Esophagus squamous epithelium (tissue), 5 donors: ENCODE measurements around the gene PRODH2. TPM values are rescaled to one million over a fixed set of nuclear protein-coding genes. Genes with fewer than 3 reads are reported as not detected.
"Not testable (repeated sequence)": the region's sequence is repeated elsewhere in the genome, so short reads cannot be mapped to it uniquely, and the experiment has no call there.

Experiments used
- DNase-seq: peaks from one replicate; lab custom pipeline; 2025; lab: John Stamatoyannopoulos, UW
- H3K27ac ChIP-seq, 4 donors: fragments of 200-600 bp; sonication (generic); one replicate each; pipeline ENCODE4 v1.5.1; 2016 to 2019; ENCODE audit warnings: mild to moderate bottlenecking in 1 of 4
- H3K27me3 ChIP-seq, 4 donors: fragments of 200-600 bp; sonication (generic); 1 replicate in 3 of 4; 2 replicates in 1 of 4; pipeline versions ENCODE4 v1.5.1 to v1.6.0; 2017 to 2021; ENCODE audit warnings: antibody characterized with exemption in 1 of 4
- H3K36me3 ChIP-seq, 3 donors: fragments of 200-600 bp; sonication (generic); one replicate each; pipeline ENCODE4 v1.5.1; 2016 to 2019
- H3K4me1 ChIP-seq, 3 donors: fragments of 200-600 bp; sonication (generic); one replicate each; pipeline ENCODE4 v1.5.1; 2017 to 2019
- H3K4me3 ChIP-seq, 4 donors: fragments of 200-600 bp; sonication (generic); 1 replicate in 3 of 4; 2 replicates in 1 of 4; pipeline ENCODE4 v1.5.1; 2016 to 2019; ENCODE audit warnings: mild to moderate bottlenecking in 2 of 4, moderate library complexity in 1 of 4
- H3K9me3 ChIP-seq, 3 donors: fragments of 200-600 bp; sonication (generic); one replicate each; pipeline ENCODE4 v1.5.1; 2016 to 2019
- CTCF ChIP-seq, 6 experiments: fragments of 450-650 bp in 4 of 6; fragments of 200-600 bp in 2 of 6; sonication (generic) in 2 of 6; IDR thresholded peaks; one replicate each; pipeline ENCODE4 v1.5.1; 2016 to 2019; ENCODE audit warnings: antibody characterized with exemption in 6 of 6, mild to moderate bottlenecking in 4 of 6, moderate library complexity in 4 of 6
- POLR2A ChIP-seq, 4 donors: fragments of 450-650 bp; IDR thresholded peaks; one replicate each; pipeline ENCODE4 v1.6.1; 2017; ENCODE audit warnings: antibody characterized with exemption in 4 of 4, mild to moderate bottlenecking in 4 of 4, moderate library complexity in 3 of 4
- WGBS, 2 donors: methylation state at CpG; one replicate each; pipeline ENCODE4 v1.1.5; 2018; 5-methylcytosine and 5-hydroxymethylcytosine counted together
- intact Hi-C: fragments of 100-400 bp; cut with DNase I; formaldehyde crosslinking; loops from one replicate; pipeline ENCODE4 v1.15.0; 2022
- total RNA-seq, 4 donors: library from RNA; depleted of rRNA; stranded (reverse); fragments of >200 nt; gene quantifications; one replicate each; pipeline ENCODE4 v1.1.0, GENCODE V29; 2016
- donor health status: DM: yes; HTN: yes; CAD: no.

Gene PRODH2
- total RNA-seq, 4 donors from 2014 or later = not detected

GRCh38 chr19:35775046-35775297, 37.7 kb downstream of the PRODH2 start:
- Histone ChIP-seq H3K27ac (no peak overlapping the region), H3K4me3 (peak overlapping the region; percentile 68 to 92 (median 84)), H3K9me3 (no peaks in the 10 kb centered on the region), H3K4me1 (peaks cover 10 to 31% (median 13%) of the 10 kb centered on the region in 3 donors), H3K36me3 (peaks cover 0 to 18% (median 0%) of the 10 kb centered on the region in 3 donors), H3K27me3 (no peaks in the 10 kb centered on the region)
- DNase-seq = no peak
- TF ChIP-seq POLR2A (IDR thresholded peaks at IDR 0.05) (no peak), CTCF (IDR thresholded peaks at IDR 0.05) (no peak)
- intact Hi-C loops = no loop called here
- WGBS, 2 donors = 23 to 26% methylated on average over 9 of the region's 9 CpGs

GRCh38 chr19:35774274-35775045, 38.2 kb downstream of the PRODH2 start:
- WGBS, 2 donors = 36 to 52% methylated on average over 16 of the region's 16 CpGs
- TF ChIP-seq CTCF (IDR thresholded peaks at IDR 0.05) (no peak), POLR2A (IDR thresholded peaks at IDR 0.05) (no peak)
- Histone ChIP-seq H3K4me3 (peak overlapping the region; percentile 68 to 92 (median 84)), H3K27ac (no peak overlapping the region), H3K4me1 (peaks cover 10 to 31% (median 13%) of the 10 kb centered on the region in 3 donors), H3K36me3 (peaks cover 0 to 16% (median 0%) of the 10 kb centered on the region in 3 donors), H3K9me3 (no peaks in the 10 kb centered on the region), H3K27me3 (no peaks in the 10 kb centered on the region)
- intact Hi-C loops = no loop called here
- DNase-seq = no peak

GRCh38 chr19:35773020-35773806, 39.4 kb downstream of the PRODH2 start:
- no peak for TF ChIP-seq CTCF (IDR thresholded peaks at IDR 0.05)
- no peak for TF ChIP-seq POLR2A (IDR thresholded peaks at IDR 0.05)
- Histone ChIP-seq H3K4me3 (no peak overlapping the region), H3K9me3 (no peaks in the 10 kb centered on the region), H3K4me1 (peaks cover 10 to 31% (median 13%) of the 10 kb centered on the region in 3 donors), H3K27me3 (no peaks in the 10 kb centered on the region), H3K36me3 (peaks cover 0 to 20% (median 0%) of the 10 kb centered on the region in 3 donors), H3K27ac (no peak overlapping the region)
- WGBS, 2 donors = 50 to 55% methylated on average over 9 of the region's 9 CpGs
- no peak for DNase-seq
- intact Hi-C loops = no loop called here

- H3K4me1 ChIP-seq = peaks cover 10 to 31% (median 13%) of the 10 kb centered on the region in 3 donors
- DNase-seq, intact Hi-C loops, H3K9me3 ChIP-seq, H3K27me3 ChIP-seq, H3K4me3 ChIP-seq, H3K27ac ChIP-seq: not testable (repeated sequence)
- H3K36me3 ChIP-seq = peaks cover 0 to 21% (median 0%) of the 10 kb centered on the region in 3 donors
- 73 to 91% methylated on average over 3 to 4 of the region's 5 CpGs for WGBS, 2 donors
Observed at GRCh38 chr19:35772362-35772761, 40.3 kb downstream of the PRODH2 start.

GRCh38 chr19:35768082-35768421, 44.6 kb downstream of the PRODH2 start:
- TF ChIP-seq CTCF (IDR thresholded peaks at IDR 0.05) (no peak), POLR2A (IDR thresholded peaks at IDR 0.05) (no peak)
- WGBS, 2 donors = 74 to 89% methylated on average over 3 to 6 of the region's 15 CpGs
- Histone ChIP-seq H3K27ac (no peak overlapping the region), H3K9me3 (no peaks in the 10 kb centered on the region), H3K4me3 (no peak overlapping the region), H3K4me1 (peaks cover 0 to 8% (median 0%) of the 10 kb centered on the region in 3 donors), H3K27me3 (no peaks in the 10 kb centered on the region), H3K36me3 (peaks cover 0 to 64% (median 0%) of the 10 kb centered on the region in 3 donors)
- no peak for DNase-seq
- intact Hi-C loops = loop anchor here (10.0 kb wide), 1 partner anchor 167 kb away; the partner anchor contains the start of gene LRFN3
